ENCODE measurements around the gene MROH2A. TPM values are rescaled to one million over a fixed set of nuclear protein-coding genes. Genes with fewer than 3 reads are reported as not detected.

The MROH2A gene
- total RNA-seq, 2 experiments from 2014 or later, result not detected

- Mint-ChIP-seq H3K4me3 (no peak overlapping the region), H3K27me3 (peaks cover 34% of the 10 kb centered on the region), H3K36me3 (ENCODE audit: low read depth) (no peaks in the 10 kb centered on the region), H3K9me3 (peaks cover 7% of the 10 kb centered on the region), H3K27ac (no peak overlapping the region), H3K4me1 (ENCODE audit: low read depth) (no peaks in the 10 kb centered on the region)
- H3K4me1 ChIP-seq (ENCODE audit: insufficient read depth, low read length), result no peaks in the 10 kb centered on the region
- DNase-seq (no peak), ATAC-seq (ENCODE audit: poor library complexity) (no peak)
- intact Hi-C loops (cut with DNase I, micrococcal nuclease), result no loop called here
- H3K4me3 ChIP-seq (ENCODE audit: low read length), result no peak overlapping the region
- TF ChIP-seq CTCF (IDR thresholded peaks at IDR 0.05), result no peak
- no peaks in the 10 kb centered on the region for H3K36me3 ChIP-seq (ENCODE audit: insufficient read depth, low read length)
- CTCF ChIA-PET, result no interaction called here
- H3K27me3 ChIP-seq (ENCODE audit: control insufficient read depth in 1 of 2, insufficient read depth in 2 of 2, low read length in 2 of 2), result peaks cover 2 to 5% of the 10 kb centered on the region in 2 experiments
- H3K9me3 ChIP-seq (ENCODE audit: control insufficient read depth in 1 of 2, insufficient read depth in 1 of 2, low read length in 2 of 2), result peaks cover 0 to 15% of the 10 kb centered on the region in 2 experiments
- POLR2A ChIA-PET, result no interaction called here
- no peak overlapping the region for H3K27ac ChIP-seq (ENCODE audit: low read depth in 1 of 2, low read length in 2 of 2)
These were observed 5.5 kb upstream of the MROH2A start for GRCh38 chr2:233772583-233772982.

GRCh38 chr2:233773854-233774253, 4.3 kb upstream of the MROH2A start:
- Histone ChIP-seq H3K27me3 (ENCODE audit: control insufficient read depth in 1 of 2, insufficient read depth in 2 of 2, low read length in 2 of 2) (no peaks in the 10 kb centered on the region), H3K4me1 (ENCODE audit: insufficient read depth, low read length) (no peaks in the 10 kb centered on the region), H3K27ac (ENCODE audit: low read depth in 1 of 2, low read length in 2 of 2) (no peak overlapping the region), H3K4me3 (ENCODE audit: low read length) (no peak overlapping the region), H3K36me3 (ENCODE audit: insufficient read depth, low read length) (no peaks in the 10 kb centered on the region), H3K9me3 (ENCODE audit: control insufficient read depth in 1 of 2, insufficient read depth in 1 of 2, low read length in 2 of 2) (peaks cover 0 to 15% of the 10 kb centered on the region in 2 experiments)
- peaks cover 40% of the 10 kb centered on the region for H3K27me3 Mint-ChIP-seq
- TF ChIP-seq CTCF (IDR thresholded peaks at IDR 0.05), result no peak
- intact Hi-C loops (cut with DNase I, micrococcal nuclease), result no loop called here
- POLR2A ChIA-PET, result no interaction called here
- H3K4me3 Mint-ChIP-seq, result no peak overlapping the region
- DNase-seq (no peak), ATAC-seq (ENCODE audit: poor library complexity) (no peak)
- H3K27ac Mint-ChIP-seq, result no peak overlapping the region
- CTCF ChIA-PET, result no interaction called here
- H3K9me3 Mint-ChIP-seq, result peaks cover 7% of the 10 kb centered on the region
- no peaks in the 10 kb centered on the region for H3K4me1 Mint-ChIP-seq (ENCODE audit: low read depth)
- H3K36me3 Mint-ChIP-seq (ENCODE audit: low read depth), result no peaks in the 10 kb centered on the region

- Histone ChIP-seq H3K9me3 (ENCODE audit: control insufficient read depth in 1 of 2, insufficient read depth in 1 of 2, low read length in 2 of 2) (peaks cover 0 to 15% of the 10 kb centered on the region in 2 experiments), H3K27me3 (ENCODE audit: control insufficient read depth in 1 of 2, insufficient read depth in 2 of 2, low read length in 2 of 2) (peaks cover 0 to 3% of the 10 kb centered on the region in 2 experiments), H3K36me3 (ENCODE audit: insufficient read depth, low read length) (no peaks in the 10 kb centered on the region), H3K4me1 (ENCODE audit: insufficient read depth, low read length) (no peaks in the 10 kb centered on the region), H3K4me3 (ENCODE audit: low read length) (no peak overlapping the region), H3K27ac (ENCODE audit: low read depth in 1 of 2, low read length in 2 of 2) (no peak overlapping the region)
- Mint-ChIP-seq H3K27ac (no peak overlapping the region), H3K27me3 (peaks cover 41% of the 10 kb centered on the region), H3K4me3 (no peak overlapping the region), H3K36me3 (ENCODE audit: low read depth) (no peaks in the 10 kb centered on the region), H3K4me1 (ENCODE audit: low read depth) (no peaks in the 10 kb centered on the region), H3K9me3 (peaks cover 10% of the 10 kb centered on the region)
- intact Hi-C loops (cut with DNase I, micrococcal nuclease), result no loop called here
- CTCF ChIA-PET, result no interaction called here
- DNase-seq, result no peak
- POLR2A ChIA-PET, result no interaction called here
- ATAC-seq (ENCODE audit: poor library complexity), result no peak
- no peak for TF ChIP-seq CTCF (IDR thresholded peaks at IDR 0.05)
These were observed 2.7 kb upstream of the MROH2A start for GRCh38 chr2:233775414-233775813.

All from CD4-positive, alpha-beta T cell (primary cell).